ENCODE data around the gene GANAB.
"Not testable (repeated sequence)": the region's sequence is repeated elsewhere in the genome, so short reads cannot be mapped to it uniquely, and the experiment has no call there.

The GANAB gene

DNA sequence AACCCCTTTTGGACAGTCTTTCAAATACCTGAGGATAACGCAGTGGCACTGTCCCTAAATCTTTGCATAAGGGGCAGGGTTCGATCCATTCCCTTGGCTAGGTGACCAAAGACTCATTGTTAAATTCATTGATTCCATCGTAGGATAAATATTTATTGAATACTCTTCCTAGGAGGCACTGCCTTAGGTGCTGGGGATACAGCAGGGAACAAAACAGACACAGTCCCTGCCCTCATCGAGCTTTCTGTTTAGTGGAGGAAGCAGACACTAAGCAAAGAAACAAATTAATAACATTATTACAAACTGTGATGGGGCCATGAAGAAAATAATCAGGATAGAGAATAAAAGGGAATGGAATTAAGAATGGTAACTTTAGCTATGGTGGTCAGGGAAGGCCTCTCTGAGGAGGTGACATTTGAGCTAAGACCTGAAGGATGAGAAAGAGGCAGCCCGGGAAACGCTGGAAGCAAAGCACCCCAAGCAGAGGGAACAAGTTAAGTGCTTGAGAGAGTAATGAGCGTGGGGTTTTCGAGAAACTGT, 25.3 kb downstream of the GANAB start:
- ATAC-seq = no peak

DNA sequence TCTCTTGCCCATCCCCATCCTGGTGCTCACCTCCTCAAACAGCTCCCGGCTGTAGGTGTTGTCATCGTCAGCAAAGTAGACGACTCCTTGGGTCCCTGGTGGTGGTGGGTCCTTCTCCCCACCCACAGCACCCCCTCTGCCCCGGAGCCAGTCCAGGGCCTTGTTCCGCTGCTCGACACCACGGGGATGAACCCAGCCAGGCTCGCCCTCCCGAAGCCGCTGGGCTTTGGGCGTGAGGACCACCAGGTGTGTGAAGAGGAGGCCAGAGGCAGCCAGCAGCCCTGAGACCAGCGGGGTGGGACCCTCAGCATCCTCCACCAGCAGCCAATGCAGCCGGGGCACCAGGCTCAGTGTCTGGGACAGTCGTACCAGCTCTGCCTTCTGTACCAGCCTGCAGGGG, 29.5 kb downstream of the GANAB start:
- ATAC-seq = not testable (repeated sequence)

DNA sequence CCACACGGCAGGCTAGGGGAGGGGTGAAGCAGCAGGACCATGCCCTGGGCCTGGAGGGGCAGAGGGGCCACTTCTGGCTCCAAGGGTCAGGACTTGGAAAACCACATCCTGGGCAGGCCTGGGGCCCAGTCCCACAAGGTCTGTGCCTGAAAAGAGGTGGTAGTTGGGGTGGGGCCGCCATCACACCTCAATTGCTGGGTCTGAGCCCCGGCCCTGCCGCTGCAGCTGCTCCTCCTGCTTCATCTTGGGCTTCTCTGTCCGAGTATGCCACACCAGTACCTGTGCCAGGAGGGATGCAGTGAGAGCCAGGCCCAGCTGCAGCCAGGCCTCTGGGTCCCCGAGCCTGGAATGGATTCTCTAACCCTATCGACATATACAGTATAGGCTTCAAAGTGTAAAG, 30.9 kb downstream of the GANAB start:
- no peak for ATAC-seq

DNA sequence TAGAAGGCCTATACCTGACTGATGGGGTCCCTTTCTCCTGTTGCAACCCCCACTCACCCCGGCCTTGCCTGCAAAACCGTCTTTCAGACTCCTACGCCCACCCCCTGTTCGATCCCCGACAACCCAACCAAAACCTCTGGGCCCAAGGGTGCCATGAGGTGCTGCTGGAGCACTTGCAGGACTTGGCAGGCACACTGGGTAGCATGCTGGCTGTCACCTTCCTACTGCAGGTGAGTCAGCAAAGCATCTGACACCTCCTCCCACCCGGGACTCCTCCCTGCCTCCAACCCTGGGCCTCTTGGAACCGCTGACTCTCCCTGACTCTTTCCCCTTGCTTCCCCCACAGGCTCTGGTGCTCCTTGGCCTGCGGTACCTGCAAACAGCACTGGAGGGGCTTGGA, 32.1 kb downstream of the GANAB start:
- peak; percentile 19 to 31 for ATAC-seq

DNA sequence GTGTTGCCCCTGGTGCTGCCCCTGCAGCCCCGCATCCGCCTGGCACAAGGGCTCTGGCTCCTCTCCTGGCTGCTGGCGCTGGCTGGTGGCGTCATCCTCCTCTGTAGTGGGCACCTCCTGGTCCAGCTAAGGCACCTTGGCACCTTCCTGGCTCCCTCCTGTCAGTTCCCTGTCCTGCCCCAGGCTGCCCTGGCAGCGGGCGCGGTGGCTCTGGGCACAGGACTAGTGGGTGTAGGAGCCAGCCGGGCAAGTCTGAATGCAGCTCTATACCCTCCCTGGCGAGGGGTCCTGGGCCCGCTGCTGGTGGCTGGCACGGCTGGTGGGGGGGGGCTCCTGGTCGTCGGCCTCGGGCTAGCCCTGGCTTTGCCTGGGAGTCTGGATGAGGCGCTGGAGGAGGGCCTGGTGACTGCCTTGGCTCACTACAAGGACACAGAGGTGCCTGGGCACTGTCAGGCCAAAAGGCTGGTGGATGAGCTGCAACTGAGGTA, 33.1 kb downstream of the GANAB start:
- ATAC-seq = no peak

- ATAC-seq = peak; percentile 74 to 76
Measured at GRCh38 chr11:62612366-62613290, 33.8 kb downstream of the GANAB start, which contains the start of the genes EML3 and ROM1. TSS of gene EML3 (minus strand) at chr11:62612775. CDS start at chr11:62612457, 318 bp downstream. TSS of gene ROM1 (plus strand) at chr11:62613257. CDS start at chr11:62613282, 25 bp downstream.

- ATAC-seq = peak; percentile 36 to 39
Measured at GRCh38 chr11:62611705-62612365, 34.6 kb downstream of the GANAB start.

GRCh38 chr11:62610814-62611704, 35.4 kb downstream of the GANAB start:
- no peak for ATAC-seq

GRCh38 chr11:62610403-62610802, 36.0 kb downstream of the GANAB start:
- no peak for ATAC-seq

DNA sequence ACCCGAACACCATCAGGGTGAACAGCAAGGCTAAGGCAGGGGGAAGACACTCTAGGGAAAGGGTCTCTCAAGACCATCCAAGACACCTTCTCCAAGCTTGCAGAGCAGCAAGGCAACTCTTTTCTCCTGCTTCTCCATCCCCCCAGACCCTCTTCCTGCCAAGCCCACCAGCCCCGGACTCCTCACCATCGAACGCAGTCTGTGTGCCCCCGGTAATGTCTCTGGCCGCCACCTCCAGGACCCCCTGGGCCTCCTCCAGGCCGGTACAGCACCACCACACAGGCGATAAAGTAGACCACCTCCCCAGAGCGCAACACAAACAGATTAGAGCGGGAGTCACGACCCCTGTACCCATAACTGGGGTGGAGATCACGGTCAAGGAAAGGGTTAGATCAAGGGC, 37.6 kb downstream of the GANAB start:
- no peak for ATAC-seq

- no peak for ATAC-seq
Measured at GRCh38 chr11:62607714-62608113, 38.7 kb downstream of the GANAB start.

GRCh38 chr11:62605902-62606301, 40.5 kb downstream of the GANAB start:
- ATAC-seq = no peak

DNA sequence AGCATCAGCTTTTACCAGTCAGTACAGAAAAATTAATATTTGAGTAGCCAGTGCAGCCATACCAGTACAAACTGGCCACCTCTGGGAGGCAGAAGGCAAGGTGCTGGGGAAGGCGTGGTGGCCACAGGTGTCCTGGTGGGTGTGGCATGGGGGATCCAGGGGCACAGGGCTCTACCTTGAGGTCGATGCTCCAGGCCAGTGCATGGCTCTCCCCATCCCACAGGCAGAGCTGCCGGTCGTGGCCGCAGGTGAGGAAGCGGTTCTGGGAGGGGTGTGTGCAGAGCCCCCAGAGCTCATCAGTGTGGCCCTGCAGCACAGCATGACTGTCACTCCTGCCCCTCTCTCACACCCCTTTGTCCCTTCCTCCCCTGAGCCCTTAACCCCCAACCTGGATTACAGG, 40.9 kb downstream of the GANAB start:
- no peak for ATAC-seq

- no peak for ATAC-seq
Measured at GRCh38 chr11:62604460-62605120, 41.8 kb downstream of the GANAB start.

- no peak for ATAC-seq
Measured at GRCh38 chr11:62603776-62604299, 42.6 kb downstream of the GANAB start.

- ATAC-seq = no peak
Measured at GRCh38 chr11:62603072-62603408, 43.4 kb downstream of the GANAB start.

GRCh38 chr11:62602141-62603071, 44.0 kb downstream of the GANAB start:
- ATAC-seq = no peak

GRCh38 chr11:62601372-62602140, 44.9 kb downstream of the GANAB start, which contains the start of gene MTA2:
TSS of gene MTA2 (minus strand) at chr11:62601865. CDS start at chr11:62601450, 415 bp downstream.
- ATAC-seq = peak; percentile 80 to 83

GRCh38 chr11:62601122-62601371, 45.4 kb downstream of the GANAB start:
- peak; percentile 7 to 8 for ATAC-seq

Measured in activated CD4-positive, CD25-positive, alpha-beta regulatory T cell treated with anti-CD3 and anti-CD28 coated beads, Interleukin-2, amount 50 U/mL, for 24 hours (primary cell).